ENCODE data around the gene TRDMT1. TPM values are rescaled to one million over a fixed set of nuclear protein-coding genes. Genes with fewer than 3 reads are reported as not detected.

TRDMT1 gene
- polyA plus RNA-seq, 1 donor: 7.2 TPM

Other genes with a start within 250 kb of the TRDMT1 start
- gene CUBN, start 71.9 kb downstream of the TRDMT1 start, polyA plus RNA-seq (ENCODE audit: insufficient read length): 3.3 TPM
- 2,993 TPM for gene VIM, start 26.6 kb upstream of the TRDMT1 start, polyA plus RNA-seq (ENCODE audit: insufficient read length)